Upper lobe of right lung (tissue), 1 donor: ENCODE data around the gene PDHX. TPM values are rescaled to one million over a fixed set of nuclear protein-coding genes. Genes with fewer than 3 reads are reported as not detected.

Source experiments
- ATAC-seq: fragments of 200-7000 bp; cut with Tn5 transposase; one replicate; pipeline ENCODE4 v1.9.1; 2020; ENCODE audit warnings: mild to moderate bottlenecking, moderate library complexity
- DNase-seq: peaks from one replicate; pipeline ENCODE4 v3.0.0-alpha.2; 2020
- H3K27ac ChIP-seq: fragments of 200-600 bp; one replicate; pipeline ENCODE4 v1.8.0; 2022
- H3K27me3 ChIP-seq: fragments of 200-600 bp; one replicate; pipeline ENCODE4 v1.8.0; 2022; ENCODE audit warnings: mild to moderate bottlenecking
- H3K36me3 ChIP-seq: fragments of 200-600 bp; one replicate; pipeline ENCODE4 v1.8.0; 2022
- H3K4me1 ChIP-seq: fragments of 200-600 bp; one replicate; pipeline ENCODE4 v1.8.0; 2022
- H3K4me3 ChIP-seq: fragments of 200-600 bp; one replicate; pipeline ENCODE4 v1.8.0; 2022; ENCODE audit warnings: mild to moderate bottlenecking
- H3K9me3 ChIP-seq: fragments of 200-600 bp; one replicate; pipeline ENCODE4 v1.8.0; 2022
- intact Hi-C: fragments of 100-400 bp; cut with DNase I; formaldehyde crosslinking; loops from one replicate; pipeline ENCODE4 v1.11.0; 2022
- total RNA-seq: library from RNA; stranded (reverse); fragmentation: NEBNext Ultra II Directional; extraction: Animal tissue kit (Norgen Biotek cat#: 25700); gene quantifications from one replicate; pipeline ENCODE4 v1.2.1, GENCODE V29; 2021
- TF ChIP-seq, protein P1 (sequence below): fragments of 200-600 bp; IDR thresholded peaks from one replicate; pipeline ENCODE4 v1.8.0; 2022; ENCODE audit warnings: antibody characterized with exemption
- donor health status: DM: no; HTN: yes; CAD: no; lungs with severe emphysema.

PDHX gene
- total RNA-seq, 1 donor from 2014 or later, result 40.8 TPM

DNA sequence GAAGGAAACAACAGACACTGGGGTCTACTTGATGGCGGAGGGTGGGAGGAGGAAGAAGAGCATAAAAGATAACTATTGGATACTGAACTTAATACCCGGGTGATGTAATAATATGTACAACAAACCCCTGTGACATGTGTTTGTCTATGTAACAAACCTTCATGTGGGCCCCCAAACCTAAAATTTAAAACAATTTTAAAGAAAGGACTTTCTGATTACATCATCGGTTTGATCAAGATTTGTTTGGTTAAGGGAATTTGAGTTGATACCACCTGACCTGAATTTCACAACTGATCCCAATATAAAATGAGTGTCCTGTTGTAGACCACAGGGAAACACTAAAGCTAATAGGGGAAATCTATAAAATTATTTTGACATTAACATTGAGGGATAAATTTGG is 34.5 kb upstream of the PDHX start:
- ATAC-seq, result no peak
- intact Hi-C loops, result no loop called here

DNA sequence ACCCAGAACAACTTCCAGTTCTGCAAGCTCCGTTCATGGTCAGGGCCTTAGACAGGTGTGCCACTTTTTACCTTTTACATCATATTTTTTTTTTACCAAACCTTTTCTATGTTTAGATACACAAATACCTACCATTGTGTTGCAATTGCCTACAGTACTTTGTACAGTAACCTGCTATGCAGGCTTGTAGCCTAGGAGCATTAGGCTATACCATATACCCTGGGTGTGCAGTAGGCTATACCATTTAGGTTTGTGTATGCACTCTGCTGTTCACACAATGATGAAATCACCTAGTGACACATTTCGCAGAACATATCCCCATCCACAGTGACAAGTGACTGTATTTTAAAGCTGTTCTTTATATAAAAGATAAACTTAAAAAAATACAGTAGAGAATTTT is 29.8 kb upstream of the PDHX start:
- intact Hi-C loops, result no loop called here
- Histone ChIP-seq H3K36me3 (peaks cover 13% of the 10 kb centered on the region), H3K4me1 (no peaks in the 10 kb centered on the region), H3K4me3 (no peak overlapping the region), H3K27me3 (no peaks in the 10 kb centered on the region), H3K27ac (no peak overlapping the region), H3K9me3 (no peaks in the 10 kb centered on the region)
- ATAC-seq (no peak), DNase-seq (no peak)
- TF ChIP-seq, protein P1, sequence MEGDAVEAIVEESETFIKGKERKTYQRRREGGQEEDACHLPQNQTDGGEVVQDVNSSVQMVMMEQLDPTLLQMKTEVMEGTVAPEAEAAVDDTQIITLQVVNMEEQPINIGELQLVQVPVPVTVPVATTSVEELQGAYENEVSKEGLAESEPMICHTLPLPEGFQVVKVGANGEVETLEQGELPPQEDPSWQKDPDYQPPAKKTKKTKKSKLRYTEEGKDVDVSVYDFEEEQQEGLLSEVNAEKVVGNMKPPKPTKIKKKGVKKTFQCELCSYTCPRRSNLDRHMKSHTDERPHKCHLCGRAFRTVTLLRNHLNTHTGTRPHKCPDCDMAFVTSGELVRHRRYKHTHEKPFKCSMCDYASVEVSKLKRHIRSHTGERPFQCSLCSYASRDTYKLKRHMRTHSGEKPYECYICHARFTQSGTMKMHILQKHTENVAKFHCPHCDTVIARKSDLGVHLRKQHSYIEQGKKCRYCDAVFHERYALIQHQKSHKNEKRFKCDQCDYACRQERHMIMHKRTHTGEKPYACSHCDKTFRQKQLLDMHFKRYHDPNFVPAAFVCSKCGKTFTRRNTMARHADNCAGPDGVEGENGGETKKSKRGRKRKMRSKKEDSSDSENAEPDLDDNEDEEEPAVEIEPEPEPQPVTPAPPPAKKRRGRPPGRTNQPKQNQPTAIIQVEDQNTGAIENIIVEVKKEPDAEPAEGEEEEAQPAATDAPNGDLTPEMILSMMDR, result no peak

More for the DNA sequence above, 34.5 kb upstream of the PDHX start:
- no peak for DNase-seq
- Histone ChIP-seq H3K27ac (no peak overlapping the region), H3K27me3 (no peaks in the 10 kb centered on the region), H3K4me1 (no peaks in the 10 kb centered on the region), H3K4me3 (no peak overlapping the region), H3K36me3 (peaks cover 8% of the 10 kb centered on the region), H3K9me3 (no peaks in the 10 kb centered on the region)
- TF ChIP-seq, protein P1, result no peak

DNA sequence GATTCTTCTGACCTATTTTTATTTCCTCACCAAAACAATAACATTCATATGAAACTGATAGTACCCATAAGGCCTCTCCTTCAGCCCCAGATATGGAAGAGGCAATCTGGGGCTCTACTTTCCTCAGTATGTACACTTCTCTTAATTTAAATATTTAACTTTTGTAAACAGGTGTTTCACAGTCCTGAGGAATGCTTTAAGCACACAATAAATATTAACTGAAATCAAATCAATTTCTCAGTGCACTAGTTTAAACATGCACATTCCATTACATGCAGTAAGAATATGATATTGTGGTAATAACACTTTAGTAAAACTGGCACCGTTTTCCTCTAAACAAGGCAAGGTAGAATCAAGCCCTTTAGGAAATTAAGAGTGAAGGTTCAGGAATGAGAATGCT is 29.2 kb upstream of the PDHX start:
- Histone ChIP-seq H3K36me3 (peaks cover 13% of the 10 kb centered on the region), H3K4me3 (no peak overlapping the region), H3K9me3 (no peaks in the 10 kb centered on the region), H3K27ac (no peak overlapping the region), H3K27me3 (no peaks in the 10 kb centered on the region), H3K4me1 (no peaks in the 10 kb centered on the region)
- intact Hi-C loops, result no loop called here
- DNase-seq (no peak), ATAC-seq (no peak)
- TF ChIP-seq, protein P1, result no peak

DNA sequence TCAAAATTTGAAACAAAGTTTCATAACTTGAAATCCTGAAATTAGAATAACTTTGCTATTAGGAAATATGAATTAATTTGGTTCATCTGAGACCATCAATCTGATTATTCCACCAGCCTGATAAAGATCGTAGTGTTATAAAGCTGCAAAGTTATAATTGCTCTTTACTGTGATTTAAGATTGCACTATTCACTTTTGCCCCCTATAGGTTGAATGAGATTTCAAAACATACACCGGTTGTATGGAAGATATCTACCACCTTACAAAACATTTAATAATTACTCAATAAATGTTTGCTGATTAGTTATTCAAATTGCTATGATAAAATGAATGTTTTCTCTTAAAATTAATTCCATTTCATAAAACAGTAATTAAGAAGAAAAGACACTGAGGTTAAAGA is 26.3 kb upstream of the PDHX start:
- no peaks in the 10 kb centered on the region for H3K27me3 ChIP-seq
- DNase-seq (no peak), ATAC-seq (no peak)
- H3K9me3 ChIP-seq, result no peaks in the 10 kb centered on the region
- H3K27ac ChIP-seq, result no peak overlapping the region
- H3K4me1 ChIP-seq, result no peaks in the 10 kb centered on the region
- intact Hi-C loops, result loop anchor here (10.0 kb wide), 1 partner anchor 305 kb away; no protein-coding TSS in a partner anchor
- no peak overlapping the region for H3K4me3 ChIP-seq
- TF ChIP-seq, protein P1, result peak; percentile 20
- H3K36me3 ChIP-seq, result peaks cover 5% of the 10 kb centered on the region

DNA sequence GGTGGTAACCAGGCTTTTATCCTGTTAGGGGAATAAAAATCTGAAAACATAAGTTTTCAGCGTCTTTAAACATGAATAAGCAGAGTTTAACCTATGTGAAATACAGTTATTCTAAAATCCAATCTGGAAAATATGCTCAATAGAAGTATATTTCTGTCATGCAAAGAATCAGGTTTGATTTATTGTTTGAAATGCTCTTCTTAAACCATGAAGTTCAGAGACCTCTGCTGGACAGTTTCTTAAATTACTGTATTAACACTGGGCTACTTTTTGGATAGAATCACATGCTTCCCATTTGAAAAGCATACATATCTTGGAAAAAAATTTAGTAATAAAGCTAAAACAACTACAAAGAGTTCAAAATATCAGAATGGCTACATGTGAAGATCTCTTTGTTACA is 25.6 kb upstream of the PDHX start:
- DNase-seq (no peak), ATAC-seq (peak; percentile 63)
- H3K27ac ChIP-seq, result no peak overlapping the region
- H3K9me3 ChIP-seq, result no peaks in the 10 kb centered on the region
- H3K4me3 ChIP-seq, result no peak overlapping the region
- TF ChIP-seq, protein P1, result peak; percentile 53
- H3K4me1 ChIP-seq, result no peaks in the 10 kb centered on the region
- no peaks in the 10 kb centered on the region for H3K27me3 ChIP-seq
- intact Hi-C loops, result loop anchor here (10.0 kb wide), 1 partner anchor 306 kb away; no protein-coding TSS in a partner anchor
- H3K36me3 ChIP-seq, result peaks cover 5% of the 10 kb centered on the region

DNA sequence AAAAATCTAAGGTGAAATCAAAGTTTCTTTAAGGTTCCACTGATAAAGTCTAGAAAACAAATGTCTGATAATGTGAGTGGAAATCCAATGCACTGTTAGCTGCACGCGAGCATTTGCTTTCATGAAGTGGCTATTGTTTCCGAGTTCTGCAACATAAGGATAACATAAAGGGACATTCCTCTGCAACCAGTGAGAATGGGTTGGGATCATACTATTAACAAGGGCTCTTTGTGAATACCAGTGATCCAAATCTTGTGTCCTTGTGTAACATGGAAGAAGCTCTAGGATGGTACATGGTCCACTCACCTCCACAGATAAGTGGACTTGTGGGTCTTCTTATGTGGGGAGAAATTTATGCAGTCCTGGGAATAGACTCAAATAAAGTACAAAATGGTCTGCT is 24.8 kb upstream of the PDHX start:
- Histone ChIP-seq H3K27me3 (no peaks in the 10 kb centered on the region), H3K4me3 (no peak overlapping the region), H3K9me3 (no peaks in the 10 kb centered on the region), H3K4me1 (no peaks in the 10 kb centered on the region), H3K27ac (no peak overlapping the region), H3K36me3 (peaks cover 5% of the 10 kb centered on the region)
- ATAC-seq (no peak), DNase-seq (no peak)
- intact Hi-C loops, result loop anchor here (10.0 kb wide), 1 partner anchor 307 kb away; no protein-coding TSS in a partner anchor
- TF ChIP-seq, protein P1, result no peak
